MM.1S (cell line): ENCODE data around the gene CRTAP.
A peak's percentile ranks its signal among the peaks of the same experiment; 100 is the strongest.

Source experiments
- DNase-seq: peaks from one replicate; pipeline ENCODE4 v3.0.0-alpha.2; 2015
- H2AFZ ChIP-seq: fragments of 300-600 bp; sonication (generic); 2 replicates; pipeline ENCODE4 v1.6.0; 2016; ENCODE audit warnings: antibody characterized with exemption, low read length
- H3F3A ChIP-seq: fragments of 300-600 bp; sonication (generic); 2 replicates; pipeline ENCODE4 v1.6.1; 2016; ENCODE audit warnings: mild to moderate bottlenecking, antibody characterized with exemption, low read length, moderate library complexity, mixed read lengths; ENCODE audit not compliant: insufficient read depth
- H3K27ac ChIP-seq: fragments of 300-600 bp; sonication (generic); 2 replicates; pipeline ENCODE4 v1.5.1; 2016; ENCODE audit warnings: mild to moderate bottlenecking, low read length
- H3K27me3 ChIP-seq: fragments of 300-600 bp; sonication (generic); replicated peaks from 2 replicates; pipeline ENCODE4 v1.6.0; 2016; ENCODE audit warnings: low read length; ENCODE audit not compliant: insufficient read depth
- H3K36me3 ChIP-seq: fragments of 300-600 bp; sonication (generic); replicated peaks from 2 replicates; pipeline ENCODE4 v1.6.1; 2016; ENCODE audit warnings: mild to moderate bottlenecking, low read length, mixed read lengths; ENCODE audit not compliant: insufficient read depth
- H3K4me1 ChIP-seq: fragments of 300-600 bp; sonication (generic); 2 replicates; pipeline ENCODE4 v1.6.1; 2016; ENCODE audit warnings: low read length, mixed read lengths
- H3K4me2 ChIP-seq: fragments of 300-600 bp; sonication (generic); 2 replicates; pipeline ENCODE4 v1.6.0; 2016; ENCODE audit warnings: low read depth, low read length
- H3K4me3 ChIP-seq: fragments of 300-600 bp; sonication (generic); 2 replicates; pipeline ENCODE4 v1.5.1; 2016; ENCODE audit warnings: low read length, mixed read lengths
- H3K79me2 ChIP-seq: fragments of 300-600 bp; sonication (generic); 2 replicates; pipeline ENCODE4 v1.6.1; 2016; ENCODE audit warnings: mixed run types, low read length, mixed read lengths
- H3K9ac ChIP-seq: fragments of 300-600 bp; sonication (generic); 2 replicates; pipeline ENCODE4 v1.6.1; 2016; ENCODE audit warnings: low read length, mixed read lengths
- H3K9me2 ChIP-seq: fragments of 300-600 bp; sonication (generic); replicated peaks from 2 replicates; pipeline ENCODE4 v1.6.1; 2016; ENCODE audit warnings: mild to moderate bottlenecking, low read length, mixed read lengths; ENCODE audit not compliant: insufficient read depth
- H3K9me3 ChIP-seq: fragments of 300-600 bp; sonication (generic); replicated peaks from 2 replicates; pipeline ENCODE4 v1.6.1; 2016; ENCODE audit warnings: mild to moderate bottlenecking, low read length, mixed read lengths; ENCODE audit not compliant: insufficient read depth
- H4K20me1 ChIP-seq: fragments of 300-600 bp; sonication (generic); 2 replicates; pipeline ENCODE4 v1.6.1; 2016; ENCODE audit warnings: mild to moderate bottlenecking, low read length, moderate library complexity, mixed read lengths; ENCODE audit not compliant: insufficient read depth
- EZH2 ChIP-seq: fragments of 300-600 bp; sonication (generic); optimal IDR thresholded peaks from 2 replicates; pipeline ENCODE3; 2017; ENCODE audit warnings: low read depth, mild to moderate bottlenecking, antibody characterized with exemption, low read length, mixed read lengths
- EZH2phosphoT487 ChIP-seq: fragments of 300-600 bp; sonication (generic); IDR thresholded peaks from 2 replicates; pipeline ENCODE4 v1.6.1; 2018; ENCODE audit warnings: antibody characterized with exemption, low read length
- TF ChIP-seq, protein P1 (sequence below): fragments of 300-600 bp; sonication (generic); IDR thresholded peaks from 2 replicates; pipeline ENCODE4 v1.5.1; 2016; ENCODE audit warnings: antibody characterized with exemption, low read length, mixed read lengths

CRTAP gene

GRCh38 chr3:33146791-33147445 is 33.1 kb downstream of the CRTAP start:
- Histone ChIP-seq H3K36me3 (no peaks in the 10 kb centered on the region), H3K4me2 (no peak overlapping the region), H3K27ac (no peak overlapping the region), H3K4me1 (no peaks in the 10 kb centered on the region), H2AFZ (no peak overlapping the region), H3K27me3 (no peaks in the 10 kb centered on the region), H4K20me1 (no peaks in the 10 kb centered on the region), H3K4me3 (no peak overlapping the region), H3K9ac (no peak overlapping the region), H3F3A (no peaks in the 10 kb centered on the region), H3K9me2 (no peaks in the 10 kb centered on the region), H3K9me3 (no peaks in the 10 kb centered on the region), H3K79me2 (no peaks in the 10 kb centered on the region)
- DNase-seq: no peak
- TF ChIP-seq, protein P1, sequence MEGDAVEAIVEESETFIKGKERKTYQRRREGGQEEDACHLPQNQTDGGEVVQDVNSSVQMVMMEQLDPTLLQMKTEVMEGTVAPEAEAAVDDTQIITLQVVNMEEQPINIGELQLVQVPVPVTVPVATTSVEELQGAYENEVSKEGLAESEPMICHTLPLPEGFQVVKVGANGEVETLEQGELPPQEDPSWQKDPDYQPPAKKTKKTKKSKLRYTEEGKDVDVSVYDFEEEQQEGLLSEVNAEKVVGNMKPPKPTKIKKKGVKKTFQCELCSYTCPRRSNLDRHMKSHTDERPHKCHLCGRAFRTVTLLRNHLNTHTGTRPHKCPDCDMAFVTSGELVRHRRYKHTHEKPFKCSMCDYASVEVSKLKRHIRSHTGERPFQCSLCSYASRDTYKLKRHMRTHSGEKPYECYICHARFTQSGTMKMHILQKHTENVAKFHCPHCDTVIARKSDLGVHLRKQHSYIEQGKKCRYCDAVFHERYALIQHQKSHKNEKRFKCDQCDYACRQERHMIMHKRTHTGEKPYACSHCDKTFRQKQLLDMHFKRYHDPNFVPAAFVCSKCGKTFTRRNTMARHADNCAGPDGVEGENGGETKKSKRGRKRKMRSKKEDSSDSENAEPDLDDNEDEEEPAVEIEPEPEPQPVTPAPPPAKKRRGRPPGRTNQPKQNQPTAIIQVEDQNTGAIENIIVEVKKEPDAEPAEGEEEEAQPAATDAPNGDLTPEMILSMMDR: no peak
- TF ChIP-seq EZH2phosphoT487 (no peak), EZH2 (no peak)

- H3F3A ChIP-seq: no peaks in the 10 kb centered on the region
- no peaks in the 10 kb centered on the region for H3K4me1 ChIP-seq
- no peaks in the 10 kb centered on the region for H3K79me2 ChIP-seq
- H4K20me1 ChIP-seq: no peaks in the 10 kb centered on the region
- H2AFZ ChIP-seq: no peak overlapping the region
- H3K27me3 ChIP-seq: no peaks in the 10 kb centered on the region
- H3K9ac ChIP-seq: no peak overlapping the region
- H3K9me3 ChIP-seq: no peaks in the 10 kb centered on the region
- TF ChIP-seq, protein P1: no peak
- no peak for TF ChIP-seq EZH2
- TF ChIP-seq EZH2phosphoT487: no peak
- H3K27ac ChIP-seq: no peak overlapping the region
- no peak overlapping the region for H3K4me2 ChIP-seq
- peak; percentile 11 for DNase-seq
- no peaks in the 10 kb centered on the region for H3K36me3 ChIP-seq
- no peak overlapping the region for H3K4me3 ChIP-seq
- no peaks in the 10 kb centered on the region for H3K9me2 ChIP-seq
Measured at GRCh38 chr3:33149342-33149741, 35.5 kb downstream of the CRTAP start.

GRCh38 chr3:33152363-33153360 is 38.8 kb downstream of the CRTAP start:
- Histone ChIP-seq H3K4me2 (no peak overlapping the region), H3K9me3 (no peaks in the 10 kb centered on the region), H4K20me1 (no peaks in the 10 kb centered on the region), H3K4me3 (no peak overlapping the region), H3F3A (no peaks in the 10 kb centered on the region), H3K79me2 (no peaks in the 10 kb centered on the region), H2AFZ (no peak overlapping the region), H3K9me2 (no peaks in the 10 kb centered on the region), H3K27me3 (no peaks in the 10 kb centered on the region), H3K36me3 (no peaks in the 10 kb centered on the region), H3K27ac (no peak overlapping the region), H3K4me1 (no peaks in the 10 kb centered on the region), H3K9ac (no peak overlapping the region)
- no peak for DNase-seq
- TF ChIP-seq, protein P1: no peak
